HG03457 (cell line): Measurements from ENCODE around the gene EFCAB13.

ENCODE experiments used
- ATAC-seq: cut with Tn5 transposase; IDR thresholded peaks from one replicate; pipeline ENCODE4 v1.9.1; 2021; ENCODE audit warnings: moderate number of reproducible peaks; ENCODE audit not compliant: unreplicated experiment

EFCAB13 gene

GRCh38 chr17:47323382-47324223 is at the start of gene EFCAB13:
TSS of gene EFCAB13 (plus strand) at chr17:47323955. CDS start at chr17:47328354, 4,399 bp downstream.
- ATAC-seq: peak; percentile 68

GRCh38 chr17:47274319-47275069 is 49.3 kb upstream of the EFCAB13 start:
- ATAC-seq: no peak

GRCh38 chr17:47275245-47275984 is 48.3 kb upstream of the EFCAB13 start:
- ATAC-seq: no peak

GRCh38 chr17:47276444-47276843 is 47.3 kb upstream of the EFCAB13 start:
- no peak for ATAC-seq

- no peak for ATAC-seq
Measured at GRCh38 chr17:47276868-47277267, 46.9 kb upstream of the EFCAB13 start.

GRCh38 chr17:47277921-47278320 is 45.8 kb upstream of the EFCAB13 start:
- no peak for ATAC-seq

GRCh38 chr17:47278561-47278960 is 45.2 kb upstream of the EFCAB13 start:
- no peak for ATAC-seq

- peak; percentile 51 for ATAC-seq
Measured at GRCh38 chr17:47279062-47279801, 44.5 kb upstream of the EFCAB13 start.

GRCh38 chr17:47280072-47280811 is 43.5 kb upstream of the EFCAB13 start:
- no peak for ATAC-seq

GRCh38 chr17:47281216-47281615 is 42.5 kb upstream of the EFCAB13 start:
- ATAC-seq: no peak

- no peak for ATAC-seq
Measured at GRCh38 chr17:47285003-47285402, 38.8 kb upstream of the EFCAB13 start.

GRCh38 chr17:47286198-47286914 is 37.4 kb upstream of the EFCAB13 start:
- peak; percentile 49 for ATAC-seq

GRCh38 chr17:47287068-47287467 is 36.7 kb upstream of the EFCAB13 start:
- ATAC-seq: no peak

- ATAC-seq: no peak
Measured at GRCh38 chr17:47287639-47288038, 36.1 kb upstream of the EFCAB13 start.

GRCh38 chr17:47288531-47289116 is 35.1 kb upstream of the EFCAB13 start:
- ATAC-seq: no peak

GRCh38 chr17:47289302-47289701 is 34.5 kb upstream of the EFCAB13 start:
- no peak for ATAC-seq

GRCh38 chr17:47290870-47291241 is 32.9 kb upstream of the EFCAB13 start:
- no peak for ATAC-seq

- no peak for ATAC-seq
Measured at GRCh38 chr17:47291242-47291873, 32.4 kb upstream of the EFCAB13 start.

GRCh38 chr17:47292206-47292605 is 31.5 kb upstream of the EFCAB13 start:
- no peak for ATAC-seq
